IMR-90 (cell line): ENCODE measurements around the gene RTCB. TPM values are rescaled to one million over a fixed set of nuclear protein-coding genes. Genes with fewer than 3 reads are reported as not detected.

Source experiments
- ATAC-seq: fragments of 200-7000 bp; cut with Tn5 transposase; 2 replicates; pipeline ENCODE4 v1.9.1; 2020; ENCODE audit warnings: low read depth, mild to moderate bottlenecking, moderate library complexity
- BruUV-seq: library from RNA; stranded (reverse); fragments of 400-500 nt; replicated peaks from 2 replicates; lab custom pipeline; 2021; lab: Mats Ljungman, UMichigan
- CTCF ChIA-PET: fragments of 300-600 bp; formaldehyde crosslinking; extraction: SDS; loops from one replicate; lab custom pipeline; 2021; ENCODE audit warnings: antibody characterized with exemption; lab: Yijun Ruan, JAX
- POLR2A ChIA-PET: fragments of 300-600 bp; sonication (Branson Sonifier 250); formaldehyde crosslinking; loops from one replicate; lab custom pipeline; 2022; ENCODE audit warnings: antibody characterized with exemption; ENCODE audit not compliant: unreplicated experiment; lab: Charles Lee
- DNase-seq: peaks from one replicate; pipeline ENCODE4 v3.0.0; 2013
- H2AFZ ChIP-seq: replicated peaks from 2 replicates; pipeline ENCODE3; 2013; ENCODE audit warnings: low read length, mild to moderate bottlenecking; ENCODE audit not compliant: poor library complexity
- H2AK5ac ChIP-seq: 2 replicates; pipeline ENCODE4 v1.6.1; 2013; ENCODE audit warnings: low read depth, low read length, inconsistent platforms
- H2AK9ac ChIP-seq: replicated peaks from 2 replicates; pipeline ENCODE3; 2013; ENCODE audit warnings: mild to moderate bottlenecking, low read depth, low read length, moderate library complexity; ENCODE audit not compliant: poor library complexity
- H2BK120ac ChIP-seq: 2 replicates; pipeline ENCODE4 v1.6.1; 2013; ENCODE audit warnings: low read depth, low read length, inconsistent platforms
- H2BK15ac ChIP-seq: 3 replicates; pipeline ENCODE4 v1.6.1; 2013; ENCODE audit warnings: low read depth, low read length, inconsistent platforms
- H2BK20ac ChIP-seq: 2 replicates; pipeline ENCODE4 v1.6.1; 2013; ENCODE audit warnings: low read depth, mild to moderate bottlenecking, inconsistent platforms, low read length, moderate library complexity
- H2BK5ac ChIP-seq: 2 replicates; pipeline ENCODE4 v1.6.1; 2013; ENCODE audit warnings: mild to moderate bottlenecking, low read depth, low read length, inconsistent platforms; ENCODE audit not compliant: poor library complexity, severe bottlenecking
- H3K14ac ChIP-seq: replicated peaks from 2 replicates; pipeline ENCODE4 v1.6.1; 2013; ENCODE audit warnings: low read depth, low read length, inconsistent platforms
- H3K18ac ChIP-seq: 2 replicates; pipeline ENCODE4 v1.6.1; 2013; ENCODE audit warnings: low read depth, low read length, control low read depth
- H3K23ac ChIP-seq: 2 replicates; pipeline ENCODE4 v1.6.1; 2013; ENCODE audit warnings: low read depth, low read length, inconsistent platforms
- H3K27ac ChIP-seq: 2 replicates; pipeline ENCODE4 v1.5.1; 2013; ENCODE audit warnings: mild to moderate bottlenecking, control low read depth, low read length; ENCODE audit not compliant: insufficient read depth
- H3K27me3 ChIP-seq: 2 replicates; pipeline ENCODE4 v1.6.1; 2013; ENCODE audit warnings: low read length; ENCODE audit not compliant: control insufficient read depth, insufficient read depth
- H3K36me3 ChIP-seq: 2 replicates; pipeline ENCODE4 v1.6.1; 2013; ENCODE audit warnings: low read length, mixed read lengths; ENCODE audit not compliant: control insufficient read depth, insufficient read depth
- H3K4ac ChIP-seq: 2 replicates; pipeline ENCODE4 v1.6.1; 2013; ENCODE audit warnings: low read depth, low read length, inconsistent platforms
- H3K4me1 ChIP-seq: 2 replicates; pipeline ENCODE4 v1.6.1; 2013; ENCODE audit warnings: low read length, mixed read lengths; ENCODE audit not compliant: control insufficient read depth, insufficient read depth
- H3K4me2 ChIP-seq: 2 replicates; pipeline ENCODE4 v1.6.1; 2013; ENCODE audit warnings: low read depth, mild to moderate bottlenecking, control low read depth, low read length, moderate library complexity
- H3K4me3 ChIP-seq: 2 replicates; pipeline ENCODE4 v1.5.1; 2013; ENCODE audit warnings: low read depth, mild to moderate bottlenecking, control low read depth, low read length, moderate library complexity; ENCODE audit not compliant: insufficient read depth
- H3K56ac ChIP-seq: 2 replicates; pipeline ENCODE4 v1.6.1; 2013; ENCODE audit warnings: low read length, inconsistent platforms; ENCODE audit not compliant: insufficient read depth; ENCODE audit errors: extremely low read depth
- H3K79me1 ChIP-seq, 2 experiments: 2 replicates each; pipeline ENCODE4 v1.6.1; 2013; ENCODE audit warnings: low read length in 2 of 2, inconsistent platforms in 1 of 2, low read depth in 1 of 2
- H3K9ac ChIP-seq: 2 replicates; pipeline ENCODE4 v1.6.1; 2013; ENCODE audit warnings: low read depth, low read length, control low read depth
- H3K9me1 ChIP-seq: 2 replicates; pipeline ENCODE4 v1.6.1; 2013; ENCODE audit warnings: low read length, inconsistent platforms; ENCODE audit not compliant: insufficient read depth
- H3K9me3 ChIP-seq: 2 replicates; pipeline ENCODE4 v1.6.1; 2013; ENCODE audit warnings: low read length; ENCODE audit not compliant: control insufficient read depth, insufficient read depth
- H4K20me1 ChIP-seq: 2 replicates; pipeline ENCODE4 v1.6.1; 2013; ENCODE audit warnings: low read length, inconsistent platforms; ENCODE audit not compliant: insufficient read depth
- H4K5ac ChIP-seq: 2 replicates; pipeline ENCODE4 v1.6.1; 2013; ENCODE audit warnings: mild to moderate bottlenecking, low read depth, low read length, control low read depth
- H4K8ac ChIP-seq, 2 experiments: 2 replicates each; pipeline ENCODE4 v1.6.1; 2013; ENCODE audit warnings: low read depth in 2 of 2, low read length in 2 of 2, control low read depth in 1 of 2, inconsistent platforms in 1 of 2
- H4K91ac ChIP-seq: 2 replicates; pipeline ENCODE4 v1.6.1; 2013; ENCODE audit warnings: low read depth, low read length, inconsistent platforms; ENCODE audit not compliant: insufficient read depth
- MAFK ChIP-seq: IDR thresholded peaks from 2 replicates; pipeline ENCODE4 v1.6.1; 2012; ENCODE audit warnings: low read depth, low read length, improper control_type of control experiment
- RAD21 ChIP-seq: IDR thresholded peaks from 2 replicates; pipeline ENCODE4 v1.6.1; 2012; ENCODE audit warnings: low read length, improper control_type of control experiment
- SMC3 ChIP-seq: fragments of 150-350 bp; IDR thresholded peaks from 2 replicates; pipeline ENCODE4 v1.6.1; 2016; ENCODE audit warnings: low read depth, mild to moderate bottlenecking, antibody characterized with exemption, low read length, moderate library complexity
- WGBS, 2 experiments: methylation state at CpG; one replicate each; pipeline versions ENCODE4 v1.1.5 to v1.1.7; 2013; ENCODE audit warnings: missing lambda C conversion rate in 2 of 2; ENCODE audit not compliant: insufficient read length in 1 of 2; ENCODE audit errors: extremely low coverage in 2 of 2; 5-methylcytosine and 5-hydroxymethylcytosine counted together
- dilution Hi-C: fragments of 300-500 bp; cut with HindIII; formaldehyde crosslinking; loops from one replicate; pipeline ENCODE4 v1.14.3; 2018; ENCODE audit warnings: low sequenced_read_pairs; ENCODE audit not compliant: unreplicated experiment
- in situ Hi-C: fragments of 300-500 bp; cut with MboI; formaldehyde crosslinking; loops from 3 replicates; pipeline ENCODE4 v1.14.3; 2019; ENCODE audit warnings: low sequenced_read_pairs, inconsistent platforms, mixed read lengths
- intact Hi-C: fragments of 100-400 bp; cut with micrococcal nuclease; formaldehyde crosslinking; loops from 2 replicates; pipeline ENCODE4 v1.10.0; 2022
- polyA plus RNA-seq, 3 experiments: library from polyadenylated mRNA; depleted of rRNA; stranded (reverse); fragments of >200 nt; gene quantifications; 2 replicates each; pipeline ENCODE4 v1.2.3, GENCODE V29; 2012; ENCODE audit warnings: low replicate concordance in 1 of 3
- total RNA-seq: library from RNA; depleted of rRNA; stranded (reverse); fragments of >200 nt; gene quantifications from 2 replicates; pipeline ENCODE4 v1.2.3, GENCODE V29; 2012

Gene RTCB
- total and polyA plus RNA-seq, 2 of the 4 experiments (the other 2 are of a cell fraction) = 115 to 213 TPM

DNA sequence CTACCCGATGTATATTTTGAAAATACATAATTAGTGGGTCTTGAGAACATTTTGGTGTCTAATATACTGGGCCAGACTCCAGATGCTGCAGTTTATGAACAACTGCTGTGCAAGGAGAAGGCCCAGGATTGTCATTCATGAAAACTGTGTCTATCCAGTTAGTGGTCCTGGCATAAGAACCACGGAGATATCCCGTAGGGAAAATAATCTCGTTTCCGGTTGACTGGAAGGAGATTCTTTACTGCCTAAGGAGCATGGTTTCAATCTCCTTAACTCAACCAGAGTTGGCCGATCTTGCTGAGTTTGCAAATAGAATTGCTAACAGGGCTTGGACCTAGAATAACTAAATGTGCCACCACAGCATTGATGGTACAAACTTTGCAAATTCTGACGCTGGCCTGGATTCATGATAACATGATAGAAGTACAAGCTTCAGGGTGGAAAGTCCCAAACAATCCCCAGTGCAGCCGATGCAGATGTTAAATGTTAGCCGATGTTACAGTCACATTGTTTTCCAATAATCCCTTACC lies 4.6 kb upstream of the RTCB start:
- H2BK15ac ChIP-seq = no peak overlapping the region
- ATAC-seq = no peak
- no peak overlapping the region for H4K5ac ChIP-seq
- no peak for DNase-seq
- no peak overlapping the region for H2AK9ac ChIP-seq
- TF ChIP-seq MAFK = peak; percentile 57; the same call in 1 of the 2 replicates
- TF ChIP-seq SMC3 = no peak
- no peak for TF ChIP-seq RAD21
- H3K9ac ChIP-seq = no peak overlapping the region
- in situ Hi-C loops (no loop called here), intact Hi-C loops (loop anchor here (10.0 kb wide), 1 partner anchor 388 kb away; the partner anchor contains the start of gene TIMP3), dilution Hi-C loops (no loop called here)
- H3K9me3 ChIP-seq = no peaks in the 10 kb centered on the region
- H3K27me3 ChIP-seq = peaks cover 10% of the 10 kb centered on the region
- WGBS, 2 experiments = 88% methylated on average over 3 of the region's 9 CpGs; no CpG with 5 or more reads in 1 of the 2 experiments
- no peak overlapping the region for H2BK5ac ChIP-seq
- no peak overlapping the region for H2BK120ac ChIP-seq
- H2AFZ ChIP-seq = no peak overlapping the region
- peaks cover under 1 to 4% of the 10 kb centered on the region in 2 experiments; a peak in 2 of 4 replicates for H3K79me1 ChIP-seq
- no peak overlapping the region for H3K27ac ChIP-seq
- no peak overlapping the region for H3K4me2 ChIP-seq
- H4K8ac ChIP-seq = no peak overlapping the region
- no peaks in the 10 kb centered on the region for H3K4me1 ChIP-seq
- no peak overlapping the region for H3K4me3 ChIP-seq
- H3K4ac ChIP-seq = no peak overlapping the region
- H3K18ac ChIP-seq = no peak overlapping the region
- H2AK5ac ChIP-seq = no peak overlapping the region
- no peak overlapping the region for H3K56ac ChIP-seq
- no peak overlapping the region for H4K91ac ChIP-seq
- ChIA-PET POLR2A (no interaction called here), CTCF (no interaction called here)
- no peaks in the 10 kb centered on the region for H3K9me1 ChIP-seq
- H4K20me1 ChIP-seq = no peaks in the 10 kb centered on the region
- H3K36me3 ChIP-seq = no peaks in the 10 kb centered on the region
- H2BK20ac ChIP-seq = no peak overlapping the region
- H3K14ac ChIP-seq = no peak overlapping the region
- no peak overlapping the region for H3K23ac ChIP-seq
- BruUV-seq = no TSS peak
